GM12891 (cell line): Measurements from ENCODE around the gene THEM4.

Source experiments
- DNase-seq: peaks from one replicate; pipeline ENCODE4 v3.0.0; 2011; ENCODE audit warnings: low spot score; ENCODE audit not compliant: insufficient read length
- FAIRE-seq: peaks from 2 replicates; lab custom pipeline; 2011; peaks lifted over from hg19 to GRCh38; lab: Jason Lieb, UNC
- PAX5 ChIP-seq: IDR thresholded peaks from 2 replicates; pipeline ENCODE4 v1.6.1; 2011; ENCODE audit warnings: low read length, moderate library complexity, mild to moderate bottlenecking; ENCODE audit not compliant: insufficient read depth, severe bottlenecking
- POLR2A ChIP-seq: IDR thresholded peaks from 2 replicates; pipeline ENCODE4 v1.6.1; 2011; ENCODE audit warnings: low read depth, low read length, control low read depth
- POLR2AphosphoS5 ChIP-seq: IDR thresholded peaks from 2 replicates; pipeline ENCODE4 v1.6.1; 2011; ENCODE audit warnings: low read depth, low read length, control low read depth
- POU2F2 ChIP-seq: IDR thresholded peaks from 2 replicates; pipeline ENCODE4 v1.6.1; 2011; ENCODE audit warnings: low read depth, mild to moderate bottlenecking, control low read depth, low read length, moderate library complexity
- SPI1 ChIP-seq: IDR thresholded peaks from 2 replicates; pipeline ENCODE4 v1.6.1; 2011; ENCODE audit warnings: low read depth, low read length, control low read depth
- TAF1 ChIP-seq: IDR thresholded peaks from 2 replicates; pipeline ENCODE4 v1.6.1; 2011; ENCODE audit warnings: low read depth, low read length, control low read depth

THEM4 gene

GRCh38 chr1:151935894-151936602, 26.7 kb upstream of the THEM4 start:
- FAIRE-seq (no peak), DNase-seq (no peak)
- TF ChIP-seq SPI1 (no peak), POLR2A (no peak), TAF1 (no peak), POU2F2 (no peak), PAX5 (no peak), POLR2AphosphoS5 (no peak)

GRCh38 chr1:151935154-151935553, 25.8 kb upstream of the THEM4 start:
- no peak for TF ChIP-seq POU2F2
- TF ChIP-seq SPI1 = no peak
- TF ChIP-seq POLR2A = no peak
- no peak for TF ChIP-seq POLR2AphosphoS5
- no peak for TF ChIP-seq PAX5
- no peak for TF ChIP-seq TAF1
- FAIRE-seq = no peak
- no peak for DNase-seq

- TF ChIP-seq PAX5 (no peak), POLR2A (no peak), SPI1 (no peak), POU2F2 (no peak)
- no peak for DNase-seq
- no peak for FAIRE-seq
Measured at GRCh38 chr1:151934048-151934493, 24.8 kb upstream of the THEM4 start.

GRCh38 chr1:151924691-151925587, 15.6 kb upstream of the THEM4 start:
- FAIRE-seq = peak; percentile 5
- no peak for TF ChIP-seq TAF1
- no peak for TF ChIP-seq POU2F2
- TF ChIP-seq SPI1 = no peak
- no peak for TF ChIP-seq POLR2A
- no peak for TF ChIP-seq POLR2AphosphoS5
- no peak for TF ChIP-seq PAX5
- DNase-seq = no peak

- FAIRE-seq (no peak), DNase-seq (no peak)
- TF ChIP-seq POLR2AphosphoS5 = no peak
- TF ChIP-seq PAX5 = no peak
- no peak for TF ChIP-seq POLR2A
- no peak for TF ChIP-seq TAF1
- TF ChIP-seq SPI1 = no peak
- TF ChIP-seq POU2F2 = no peak
Measured at GRCh38 chr1:151923422-151923821, 14.1 kb upstream of the THEM4 start.

GRCh38 chr1:151920149-151920548, 10.8 kb upstream of the THEM4 start:
- TF ChIP-seq POLR2A (no peak), SPI1 (peak; percentile 84)
- no peak for DNase-seq
- peak; percentile 64 for FAIRE-seq

GRCh38 chr1:151918819-151919610, 9.7 kb upstream of the THEM4 start:
- no peak for DNase-seq
- TF ChIP-seq PAX5 = no peak
- no peak for TF ChIP-seq TAF1
- TF ChIP-seq POLR2AphosphoS5 = no peak
- no peak for TF ChIP-seq SPI1
- no peak for TF ChIP-seq POLR2A
- no peak for TF ChIP-seq POU2F2
- FAIRE-seq = no peak

GRCh38 chr1:151918156-151918555, 8.8 kb upstream of the THEM4 start:
- TF ChIP-seq TAF1 = no peak
- DNase-seq = no peak
- FAIRE-seq = no peak

GRCh38 chr1:151916726-151917370, 7.5 kb upstream of the THEM4 start:
- DNase-seq = no peak
- no peak for FAIRE-seq
- no peak for TF ChIP-seq PAX5
- no peak for TF ChIP-seq SPI1
- no peak for TF ChIP-seq TAF1
- TF ChIP-seq POLR2A = no peak
- TF ChIP-seq POLR2AphosphoS5 = no peak
- no peak for TF ChIP-seq POU2F2
